Naive thymus-derived CD8-positive, alpha-beta T cell (primary cell): ENCODE results near the gene BTN1A1. TPM values are rescaled to one million over a fixed set of nuclear protein-coding genes. Genes with fewer than 3 reads are reported as not detected.
A peak's percentile ranks its signal among the peaks of the same experiment; 100 is the strongest.

Source experiments
- ATAC-seq, 2 donors: fragments of 150-1000 bp; cut with Tn5 transposase in 1 of 2; sonication (Bioruptor Pico), chemical (Tn5 transposase) in 1 of 2; 1 replicate in 1 of 2; 2 replicates in 1 of 2; pipeline ENCODE4 v1.10.0; 2021; ENCODE audit warnings: mild to moderate bottlenecking in 2 of 2, moderate library complexity in 2 of 2
- POLR2A ChIA-PET: fragments of 350-600 bp; sonication (Branson Sonifier 250); formaldehyde crosslinking; loops from one replicate; lab custom pipeline; 2021; ENCODE audit warnings: antibody characterized with exemption; lab: Charles Lee
- DNase-seq, 10 donors: peaks; one replicate each; pipeline versions ENCODE4 v3.0.0 to v3.0.0-alpha.2; 2020 to 2022
- H3K27ac Mint-ChIP-seq, 10 donors: one replicate each; pipeline ENCODE4 v1.8.0; 2020 to 2022; ENCODE audit warnings: mild to moderate bottlenecking in 10 of 10, mixed read lengths in 10 of 10, moderate library complexity in 4 of 10, inconsistent platforms in 1 of 10
- H3K27me3 Mint-ChIP-seq, 5 donors: one replicate each; pipeline ENCODE4 v1.8.0; 2021 to 2022; ENCODE audit warnings: mixed read lengths in 5 of 5
- H3K36me3 Mint-ChIP-seq, 3 donors: one replicate each; pipeline ENCODE4 v1.8.0; 2020 to 2022; ENCODE audit warnings: mixed read lengths in 3 of 3, mild to moderate bottlenecking in 2 of 3, inconsistent platforms in 1 of 3
- H3K4me1 Mint-ChIP-seq, 4 donors: one replicate each; pipeline ENCODE4 v1.8.0; 2021 to 2022; ENCODE audit warnings: mixed read lengths in 4 of 4
- H3K4me3 Mint-ChIP-seq, 10 donors: one replicate each; pipeline ENCODE4 v1.8.0; 2020 to 2022; ENCODE audit warnings: mild to moderate bottlenecking in 10 of 10, mixed read lengths in 10 of 10, moderate library complexity in 6 of 10, inconsistent platforms in 1 of 10
- H3K9me3 Mint-ChIP-seq, 9 donors: one replicate each; pipeline ENCODE4 v1.8.0; 2020 to 2022; ENCODE audit warnings: mixed read lengths in 9 of 9, mild to moderate bottlenecking in 3 of 9, inconsistent platforms in 1 of 9, moderate library complexity in 1 of 9
- polyA plus RNA-seq, 3 donors: library from polyadenylated mRNA; unstranded; fragments of 300-500 nt; fragmentation: Illumina TruSeq; gene quantifications; one replicate each; pipeline ENCODE4 v1.2.3, GENCODE V29; 2021
- total RNA-seq, 8 experiments: library from RNA in 2 of 8; stranded (reverse) in 2 of 8; gene quantifications; one replicate each; pipeline ENCODE4 v1.2.3 and lab custom pipeline; 2021 to 2026

Gene BTN1A1
- total and polyA plus RNA-seq, 5 experiments from 2014 or later: not detected

DNA sequence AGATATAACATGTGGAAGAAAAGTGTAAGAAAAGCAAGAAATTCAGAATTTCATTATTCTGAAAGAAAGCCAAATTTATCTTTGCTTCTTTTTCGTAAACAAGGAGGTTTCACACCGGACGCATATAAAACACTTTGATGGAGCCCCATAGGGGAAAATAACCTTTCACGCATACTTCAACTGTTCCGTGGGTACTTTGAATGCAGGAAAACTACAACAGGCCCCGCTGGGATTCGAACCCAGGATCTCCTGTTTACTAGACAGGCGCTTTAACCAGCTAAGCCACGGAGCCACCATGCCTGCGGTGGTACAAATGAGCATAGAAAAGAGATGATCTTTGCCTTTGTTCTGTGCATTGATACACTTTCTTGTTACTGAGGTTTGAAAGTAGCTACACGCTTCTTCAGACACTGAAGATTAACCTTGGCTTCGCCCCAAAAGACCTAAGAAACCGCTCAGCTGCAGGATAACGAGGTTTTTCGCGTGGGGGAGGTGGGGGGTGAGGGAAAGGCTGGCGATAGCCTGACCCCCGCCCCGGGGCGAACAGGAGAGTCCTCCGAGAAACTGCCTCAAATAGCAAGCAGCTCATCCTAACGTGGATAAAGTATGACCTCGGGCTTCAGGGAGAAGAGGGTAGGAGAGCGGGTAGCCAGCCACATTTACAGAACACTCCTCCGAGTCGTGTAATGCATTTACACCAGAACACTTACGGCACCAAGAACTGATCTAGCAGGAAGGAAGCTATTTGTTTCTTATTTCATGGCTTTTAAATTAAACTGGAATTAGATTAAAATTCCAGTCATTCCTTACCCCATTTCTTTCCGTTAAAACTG, 32.8 kb downstream of the BTN1A1 start:
- H3K4me3 Mint-ChIP-seq: peak overlapping the region; percentile 91 to 99 (median 97)
- DNase-seq: peak; percentile 68 to 97 (median 94)
- H3K4me1 Mint-ChIP-seq: peaks cover 36 to 67% (median 62%) of the 10 kb centered on the region in 4 donors
- POLR2A ChIA-PET: interaction anchor here (0.6 to 3.0 kb wide), 19 partner anchors 9 to 1547 kb away, joined by 3 to 58 read pairs (median 4); partner anchors contain the start of genes BTN2A1 and ZNF165
- peaks cover 0 to 5% (median 5%) of the 10 kb centered on the region in 3 donors for H3K36me3 Mint-ChIP-seq
- H3K27ac Mint-ChIP-seq: peak overlapping the region; percentile 91 to 99 (median 94)
- ATAC-seq: peak; percentile 49 to 51
- H3K9me3 Mint-ChIP-seq: peaks cover 0 to 12% (median 0%) of the 10 kb centered on the region in 9 donors
- peaks cover 0 to 12% (median 0%) of the 10 kb centered on the region in 5 donors for H3K27me3 Mint-ChIP-seq

DNA sequence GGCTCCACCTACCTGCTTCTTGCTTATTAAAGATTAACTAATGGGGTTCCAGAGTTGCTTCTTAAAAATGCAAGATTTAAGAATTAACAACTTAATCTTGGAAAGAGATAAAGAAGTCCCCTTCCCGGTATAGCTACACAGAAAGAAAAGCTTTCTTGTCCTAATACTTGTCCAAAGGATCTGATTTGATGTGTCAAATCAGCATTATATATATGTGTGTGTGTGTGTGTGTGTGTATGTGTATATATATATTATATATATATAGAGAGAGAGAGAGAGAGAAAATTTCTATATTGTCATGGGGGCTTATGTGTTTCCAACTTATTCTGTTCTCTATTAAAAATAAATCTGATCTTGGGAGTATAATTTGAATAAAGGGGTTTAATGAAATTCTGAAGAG, 33.4 kb downstream of the BTN1A1 start:
- Mint-ChIP-seq H3K36me3 (peaks cover 0 to 6% (median 5%) of the 10 kb centered on the region in 3 donors), H3K9me3 (peaks cover 0 to 12% (median 0%) of the 10 kb centered on the region in 9 donors), H3K27ac (peak overlapping the region in 9 of 10 donors; percentile 92 to 99 (median 95)), H3K4me3 (peak overlapping the region; percentile 91 to 99 (median 97)), H3K4me1 (peaks cover 40 to 64% (median 58%) of the 10 kb centered on the region in 4 donors), H3K27me3 (peaks cover 0 to 13% (median 0%) of the 10 kb centered on the region in 5 donors)
- POLR2A ChIA-PET: interaction anchor here (0.6 to 3.0 kb wide), 17 partner anchors 10 to 513 kb away, joined by 3 to 58 read pairs (median 4); partner anchors contain the start of gene BTN2A1
- DNase-seq (no peak), ATAC-seq (no peak)

DNA sequence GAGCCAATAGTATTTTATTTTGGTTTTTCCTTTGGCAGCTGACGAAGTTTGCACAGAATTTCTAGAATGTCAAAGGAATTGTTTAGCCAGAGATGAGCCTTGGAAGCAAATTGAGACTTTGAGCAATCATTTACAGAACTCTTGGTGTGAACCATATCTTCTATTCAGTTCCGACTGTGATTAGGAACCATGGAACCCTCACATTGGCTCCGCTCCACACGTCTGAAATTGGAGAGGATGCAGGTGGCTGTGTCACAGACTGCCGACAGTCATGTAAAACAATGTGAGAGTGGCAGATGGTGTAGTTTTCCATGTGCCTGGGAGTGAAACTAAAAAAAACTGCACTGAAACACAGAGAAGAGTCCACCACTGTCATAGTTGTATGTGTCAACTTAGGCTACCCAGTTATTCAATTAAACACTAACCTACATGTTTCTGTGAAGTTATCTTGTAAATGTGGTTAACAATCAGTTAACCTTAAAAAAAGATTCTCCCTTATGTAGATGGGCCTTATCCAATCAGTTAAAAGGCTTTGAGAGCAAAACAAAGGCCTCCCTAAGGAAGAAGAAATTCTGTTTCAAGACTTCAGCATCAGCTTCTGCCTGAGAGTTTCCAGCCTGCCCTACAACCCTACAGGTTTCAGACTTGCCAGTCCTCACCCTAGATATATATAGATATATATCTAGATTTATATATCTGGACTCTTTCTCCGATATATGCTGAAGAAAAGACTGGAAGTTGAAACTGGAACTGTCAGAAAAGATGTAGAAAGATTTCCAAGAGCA, 34.8 kb downstream of the BTN1A1 start:
- Mint-ChIP-seq H3K9me3 (peaks cover 0 to 12% (median 0%) of the 10 kb centered on the region in 9 donors), H3K36me3 (peaks cover 0 to 6% (median 5%) of the 10 kb centered on the region in 3 donors), H3K4me1 (peaks cover 35 to 70% (median 61%) of the 10 kb centered on the region in 4 donors), H3K4me3 (peak overlapping the region in 2 of 10 donors; percentile 38 to 44), H3K27ac (peak overlapping the region in 2 of 10 donors; percentile 57 to 67), H3K27me3 (peaks cover 0 to 13% (median 0%) of the 10 kb centered on the region in 5 donors)
- POLR2A ChIA-PET: interaction anchor here (0.6 to 4.4 kb wide), 5 partner anchors 13 to 1329 kb away, joined by 5 to 82 read pairs (median 13); no protein-coding TSS in a partner anchor
- ATAC-seq: no peak
- DNase-seq: no peak

DNA sequence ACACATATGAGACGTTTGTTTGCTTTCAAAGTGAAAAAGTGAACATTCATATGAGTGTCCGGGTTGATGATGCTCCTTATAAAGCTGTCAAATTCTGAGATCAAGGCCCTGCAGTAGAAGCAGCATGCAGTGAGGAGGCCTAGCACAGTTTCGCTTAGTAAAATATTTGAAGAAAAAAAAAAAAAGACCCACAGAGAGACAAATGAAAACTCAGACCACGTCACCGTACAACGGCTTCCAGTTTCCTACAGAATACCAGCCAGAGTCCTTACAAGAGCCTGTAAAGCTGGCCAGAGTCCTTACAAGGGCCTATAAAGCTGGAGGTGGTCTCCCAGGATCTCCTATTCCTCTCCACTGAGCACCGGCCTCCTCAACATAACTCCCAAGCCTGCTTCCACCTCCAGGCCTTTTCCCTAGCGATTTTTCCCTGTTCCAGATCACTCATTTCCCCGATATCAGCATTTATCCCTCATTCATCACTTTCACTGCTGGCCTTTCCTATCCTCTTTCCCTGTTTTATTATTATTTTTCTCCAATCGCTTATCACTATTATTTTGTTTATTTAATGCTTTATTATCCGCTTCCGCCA, 36.6 kb downstream of the BTN1A1 start:
- H3K9me3 Mint-ChIP-seq: peaks cover 0 to 12% (median 0%) of the 10 kb centered on the region in 9 donors
- ATAC-seq: no peak
- peak overlapping the region; percentile 89 to 99 (median 97) for H3K4me3 Mint-ChIP-seq
- peak in 6 of 10 donors; percentile 10 to 49 (median 28) for DNase-seq
- H3K4me1 Mint-ChIP-seq: peaks cover 39 to 77% (median 66%) of the 10 kb centered on the region in 4 donors
- H3K27me3 Mint-ChIP-seq: peaks cover 0 to 13% (median 0%) of the 10 kb centered on the region in 5 donors
- peak overlapping the region; percentile 91 to 100 (median 98) for H3K27ac Mint-ChIP-seq
- H3K36me3 Mint-ChIP-seq: peaks cover 0 to 23% (median 5%) of the 10 kb centered on the region in 3 donors
- POLR2A ChIA-PET: interaction anchor here (0.6 to 4.4 kb wide), 31 partner anchors 8 to 1222 kb away, joined by 3 to 82 read pairs (median 6); partner anchors contain the start of gene BTN3A3

DNA sequence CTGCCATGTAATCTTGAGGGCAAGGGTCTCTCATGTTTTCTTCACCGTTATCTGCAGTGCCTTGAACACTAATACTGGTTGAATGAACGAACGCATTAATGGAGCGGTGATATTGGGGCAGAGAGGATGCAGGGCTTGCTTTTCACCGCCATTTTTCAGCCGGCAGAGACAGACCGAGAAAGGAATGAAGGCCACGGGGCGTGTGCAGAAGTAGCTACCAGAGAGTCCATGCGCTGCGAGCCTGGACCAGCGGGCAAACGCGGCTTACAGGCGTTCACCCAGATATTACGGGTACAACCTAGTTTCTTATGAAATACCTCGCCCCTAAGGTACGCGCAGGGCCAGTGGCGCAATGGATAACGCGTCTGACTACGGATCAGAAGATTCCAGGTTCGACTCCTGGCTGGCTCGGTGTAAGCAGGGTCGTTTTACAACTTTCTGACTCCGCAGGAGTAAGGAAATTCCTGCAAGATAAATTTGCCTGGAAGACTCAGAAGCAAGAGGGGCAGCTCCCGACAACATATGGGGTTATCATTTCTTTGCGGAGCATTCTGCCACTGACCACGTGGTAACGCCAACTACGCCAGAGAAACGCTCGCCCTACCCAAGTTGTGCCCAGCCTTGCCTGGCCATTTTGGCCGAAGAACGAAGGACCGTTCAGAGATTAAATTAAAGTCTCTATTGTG, 37.2 kb downstream of the BTN1A1 start:
- POLR2A ChIA-PET: interaction anchor here (0.6 to 4.4 kb wide), 51 partner anchors 9 to 1356 kb away, joined by 3 to 82 read pairs (median 5); partner anchors contain the start of gene BTN3A3
- DNase-seq (peak; percentile 71 to 96 (median 92)), ATAC-seq (peak; percentile 59 to 68)
- Mint-ChIP-seq H3K27me3 (peaks cover 0 to 13% (median 0%) of the 10 kb centered on the region in 5 donors), H3K27ac (peak overlapping the region; percentile 91 to 100 (median 98)), H3K4me1 (peaks cover 34 to 75% (median 65%) of the 10 kb centered on the region in 4 donors), H3K4me3 (peak overlapping the region; percentile 89 to 99 (median 97)), H3K36me3 (peaks cover 0 to 26% (median 5%) of the 10 kb centered on the region in 3 donors), H3K9me3 (peaks cover 0 to 12% (median 0%) of the 10 kb centered on the region in 9 donors)

DNA sequence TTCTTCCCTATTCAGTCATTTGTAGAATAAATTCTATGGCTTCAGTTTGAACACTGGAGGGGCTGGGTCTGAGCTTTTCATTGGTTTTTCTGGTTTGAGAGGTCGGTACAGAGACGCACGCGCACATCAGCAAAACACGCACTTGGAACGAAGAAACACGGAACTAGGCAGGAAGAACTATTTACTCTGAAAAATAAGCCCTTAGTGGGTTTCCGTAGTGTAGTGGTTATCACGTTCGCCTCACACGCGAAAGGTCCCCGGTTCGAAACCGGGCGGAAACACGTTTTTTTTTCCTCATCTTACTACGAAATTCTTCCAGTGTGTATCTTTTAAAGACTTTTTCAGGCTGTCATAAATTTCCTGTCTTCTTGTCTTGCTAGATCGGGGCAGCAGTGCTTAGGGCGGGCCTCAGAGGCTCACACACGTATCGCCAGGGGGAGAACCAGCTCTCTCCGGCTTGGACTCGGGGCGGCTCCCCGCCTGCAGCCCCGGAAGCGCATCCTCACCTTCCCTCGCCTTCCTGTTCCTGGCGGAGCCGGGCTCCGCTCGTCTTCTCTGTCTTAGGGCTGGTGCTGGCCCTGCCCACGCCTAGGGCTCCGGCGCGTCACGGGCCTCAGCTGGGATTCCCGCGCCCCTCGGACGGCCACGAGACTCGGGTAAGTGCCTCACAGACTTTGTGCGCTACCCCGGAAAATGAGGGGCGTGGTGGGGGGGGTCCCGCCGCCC, 37.9 kb downstream of the BTN1A1 start, which contains the start of gene HMGN4:
HMGN4 (plus strand) TSS at position 521 of the 726 bp plus-strand sequence. CDS start 6,841 bp downstream, outside the sequence.
- DNase-seq (peak; percentile 62 to 98 (median 90)), ATAC-seq (peak; percentile 70 to 74)
- Mint-ChIP-seq H3K4me3 (peak within 1 kb of the TSS; percentile 89 to 99 (median 97)), H3K9me3 (peaks cover 0 to 8% (median 0%) of the 10 kb centered on the region in 9 donors), H3K36me3 (peaks cover 0 to 31% (median 2%) of the 10 kb centered on the region in 3 donors), H3K27ac (peak within 1 kb of the TSS; percentile 91 to 100 (median 98)), H3K27me3 (peaks cover 0 to 10% (median 0%) of the 10 kb centered on the region in 5 donors), H3K4me1 (peaks cover 32 to 72% (median 65%) of the 10 kb centered on the region in 4 donors)
- POLR2A ChIA-PET: interaction anchor here (0.6 to 4.4 kb wide), 51 partner anchors 10 to 1355 kb away, joined by 3 to 82 read pairs (median 4); partner anchors contain the start of gene BTN3A3

DNA sequence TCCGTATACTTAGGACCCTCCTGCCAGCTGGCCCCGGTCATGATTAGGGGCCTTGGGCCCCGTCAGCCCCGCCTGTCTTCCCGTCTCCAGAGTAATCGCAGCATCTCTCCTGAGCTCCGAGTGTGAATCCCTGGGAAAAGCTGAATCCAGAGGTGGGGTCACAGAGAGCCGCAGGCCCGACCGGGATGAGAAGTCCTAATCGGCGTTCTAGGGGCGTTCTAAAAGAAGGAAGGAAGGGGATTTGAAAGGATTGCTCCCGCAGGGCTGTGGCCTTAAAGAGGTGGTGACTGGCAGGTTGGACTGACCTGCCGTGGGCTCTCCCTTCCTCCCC, 38.4 kb downstream of the BTN1A1 start:
- Mint-ChIP-seq H3K4me3 (peak overlapping the region; percentile 89 to 99 (median 97)), H3K36me3 (peaks cover 0 to 33% (median 2%) of the 10 kb centered on the region in 3 donors), H3K9me3 (peaks cover 0 to 8% (median 0%) of the 10 kb centered on the region in 9 donors), H3K27me3 (peaks cover 0 to 9% (median 0%) of the 10 kb centered on the region in 5 donors), H3K4me1 (peaks cover 32 to 70% (median 63%) of the 10 kb centered on the region in 4 donors), H3K27ac (peak overlapping the region; percentile 91 to 100 (median 98))
- POLR2A ChIA-PET: interaction anchor here (0.8 to 4.4 kb wide), 26 partner anchors 9 to 415 kb away, joined by 3 to 82 read pairs (median 6); a partner anchor contains a TSS
- peak in 1 of 10 donors; percentile 11 for DNase-seq
- no peak for ATAC-seq

DNA sequence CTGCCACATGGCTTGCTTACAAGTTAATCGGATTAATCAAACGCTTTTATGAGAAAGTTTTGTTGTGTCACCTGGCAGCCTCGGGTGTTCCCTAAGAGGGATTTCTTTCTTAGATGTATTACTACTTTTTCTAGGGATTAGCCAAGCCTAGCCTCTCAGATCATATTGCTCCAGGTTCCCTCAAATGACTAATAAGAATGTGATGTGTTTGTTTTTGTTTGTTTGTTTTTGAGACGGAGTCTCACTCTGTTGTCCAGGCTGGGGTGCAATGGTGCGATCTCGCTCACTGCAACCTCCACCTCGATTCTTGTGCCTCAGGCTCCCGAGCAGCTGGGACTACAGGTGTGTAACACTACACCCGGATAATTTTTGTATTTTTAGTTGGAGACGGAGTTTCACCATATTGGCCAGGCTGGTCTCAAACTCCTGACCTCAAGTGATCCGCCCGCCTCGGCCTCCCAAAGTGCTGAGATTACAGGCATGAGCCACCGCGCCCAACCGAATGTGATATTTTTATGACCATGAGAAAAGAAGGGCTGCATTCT, 39.0 kb downstream of the BTN1A1 start:
- ATAC-seq (no peak), DNase-seq (no peak)
- Mint-ChIP-seq H3K36me3 (peaks cover 0 to 37% (median 2%) of the 10 kb centered on the region in 3 donors), H3K27me3 (peaks cover 0 to 9% (median 0%) of the 10 kb centered on the region in 5 donors), H3K27ac (peak overlapping the region; percentile 91 to 100 (median 98)), H3K4me3 (peak overlapping the region; percentile 89 to 99 (median 97)), H3K9me3 (peaks cover 0 to 8% (median 0%) of the 10 kb centered on the region in 9 donors), H3K4me1 (peaks cover 30 to 71% (median 63%) of the 10 kb centered on the region in 4 donors)
- POLR2A ChIA-PET: interaction anchor here (0.6 to 4.4 kb wide), 16 partner anchors 9 to 1270 kb away, joined by 3 to 82 read pairs (median 6); a partner anchor contains a TSS

DNA sequence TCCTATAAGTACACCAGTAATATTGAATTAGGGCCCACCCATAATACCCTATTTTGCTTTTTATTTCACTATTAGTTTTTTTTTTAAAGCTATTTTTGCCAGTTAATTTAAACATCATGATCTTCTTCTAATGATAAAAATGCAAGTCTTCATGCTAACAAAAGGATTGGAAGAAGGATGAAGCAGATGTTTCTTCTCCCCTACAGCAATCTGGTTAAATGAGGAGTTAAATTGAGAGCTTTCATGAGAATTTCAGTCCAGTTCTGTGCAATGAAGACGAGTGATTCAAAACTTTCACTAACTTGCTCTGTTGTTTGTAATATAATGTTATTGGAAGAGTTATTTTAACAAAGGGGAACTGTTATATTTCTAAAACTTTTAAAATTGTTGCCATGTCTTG, 41.5 kb downstream of the BTN1A1 start:
- H3K27ac Mint-ChIP-seq: peak overlapping the region in 6 of 10 donors; percentile 27 to 75 (median 54)
- H3K4me3 Mint-ChIP-seq: peak overlapping the region in 6 of 10 donors; percentile 8 to 50 (median 28)
- H3K36me3 Mint-ChIP-seq: peaks cover 0 to 59% (median 4%) of the 10 kb centered on the region in 3 donors
- H3K9me3 Mint-ChIP-seq: peaks cover 0 to 8% (median 0%) of the 10 kb centered on the region in 9 donors
- ATAC-seq (no peak), DNase-seq (no peak)
- H3K4me1 Mint-ChIP-seq: peaks cover 29 to 63% (median 58%) of the 10 kb centered on the region in 4 donors
- peaks cover 0 to 9% (median 0%) of the 10 kb centered on the region in 5 donors for H3K27me3 Mint-ChIP-seq
- POLR2A ChIA-PET: interaction anchor here (1.6 to 2.4 kb wide), 2 partner anchors 9 to 12 kb away, joined by 6 to 10 read pairs; no protein-coding TSS in a partner anchor
